Measurements from ENCODE around the gene RBMS3. TPM values are rescaled to one million over a fixed set of nuclear protein-coding genes. Genes with fewer than 3 reads are reported as not detected.

Gene RBMS3
- total RNA-seq, 1 experiment from 2014 or later: 74.2 TPM

DNA sequence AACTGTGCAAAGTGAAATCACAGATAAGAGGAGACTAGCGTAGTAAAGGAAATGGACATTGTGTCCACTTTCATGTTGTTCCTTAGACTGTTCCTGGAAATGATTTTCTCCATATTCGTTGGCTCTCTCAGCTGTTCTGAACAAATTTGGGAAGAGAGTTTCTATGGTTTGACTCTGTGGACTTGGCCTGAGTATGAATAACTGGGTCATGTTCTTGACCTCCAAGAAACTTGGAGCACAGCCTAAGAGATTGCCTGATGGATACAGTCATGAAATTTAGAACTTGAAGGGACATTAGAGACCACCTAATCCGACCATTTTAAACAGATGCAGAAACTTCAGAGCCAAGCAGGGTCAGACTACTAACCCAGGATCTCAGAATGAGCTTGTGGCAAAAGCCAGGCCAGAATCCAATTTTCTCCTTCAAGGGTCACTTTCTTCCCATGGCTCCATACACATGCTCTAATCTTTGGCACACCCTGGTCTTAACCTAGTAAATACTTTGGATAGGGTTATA is 430.4 kb downstream of the RBMS3 start:
- no peaks in the 10 kb centered on the region for H3K4me1 Mint-ChIP-seq (ENCODE audit: insufficient read depth, unreplicated experiment)
- CTCF ChIA-PET: interaction anchor here (0.9 to 1.4 kb wide), 3 partner anchors 11 to 1047 kb away, joined by 3 to 4 read pairs (median 3); no protein-coding TSS in a partner anchor
- POLR2A ChIA-PET: interaction anchor here (0.9 kb wide), 1 partner anchor 14 kb away, joined by 3 read pairs; no protein-coding TSS in a partner anchor
- BruUV-seq (replicated peaks): no TSS peak
- H3K27me3 Mint-ChIP-seq (ENCODE audit: insufficient read depth, unreplicated experiment): no peaks in the 10 kb centered on the region
- no peak for DNase-seq (ENCODE audit: unreplicated experiment)
- H3K27ac Mint-ChIP-seq (ENCODE audit: low read depth, unreplicated experiment): no peak overlapping the region
- intact Hi-C loops (cut with micrococcal nuclease): no loop called here
- no peak overlapping the region for H3K4me3 Mint-ChIP-seq (ENCODE audit: unreplicated experiment)
- H3K9me3 Mint-ChIP-seq (ENCODE audit: unreplicated experiment): no peaks in the 10 kb centered on the region
- TF ChIP-seq, protein P1, sequence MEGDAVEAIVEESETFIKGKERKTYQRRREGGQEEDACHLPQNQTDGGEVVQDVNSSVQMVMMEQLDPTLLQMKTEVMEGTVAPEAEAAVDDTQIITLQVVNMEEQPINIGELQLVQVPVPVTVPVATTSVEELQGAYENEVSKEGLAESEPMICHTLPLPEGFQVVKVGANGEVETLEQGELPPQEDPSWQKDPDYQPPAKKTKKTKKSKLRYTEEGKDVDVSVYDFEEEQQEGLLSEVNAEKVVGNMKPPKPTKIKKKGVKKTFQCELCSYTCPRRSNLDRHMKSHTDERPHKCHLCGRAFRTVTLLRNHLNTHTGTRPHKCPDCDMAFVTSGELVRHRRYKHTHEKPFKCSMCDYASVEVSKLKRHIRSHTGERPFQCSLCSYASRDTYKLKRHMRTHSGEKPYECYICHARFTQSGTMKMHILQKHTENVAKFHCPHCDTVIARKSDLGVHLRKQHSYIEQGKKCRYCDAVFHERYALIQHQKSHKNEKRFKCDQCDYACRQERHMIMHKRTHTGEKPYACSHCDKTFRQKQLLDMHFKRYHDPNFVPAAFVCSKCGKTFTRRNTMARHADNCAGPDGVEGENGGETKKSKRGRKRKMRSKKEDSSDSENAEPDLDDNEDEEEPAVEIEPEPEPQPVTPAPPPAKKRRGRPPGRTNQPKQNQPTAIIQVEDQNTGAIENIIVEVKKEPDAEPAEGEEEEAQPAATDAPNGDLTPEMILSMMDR (IDR thresholded peaks at IDR 0.05; ENCODE audit: unreplicated experiment): no peak
- no peaks in the 10 kb centered on the region for H3K36me3 Mint-ChIP-seq (ENCODE audit: insufficient read depth, unreplicated experiment)

DNA sequence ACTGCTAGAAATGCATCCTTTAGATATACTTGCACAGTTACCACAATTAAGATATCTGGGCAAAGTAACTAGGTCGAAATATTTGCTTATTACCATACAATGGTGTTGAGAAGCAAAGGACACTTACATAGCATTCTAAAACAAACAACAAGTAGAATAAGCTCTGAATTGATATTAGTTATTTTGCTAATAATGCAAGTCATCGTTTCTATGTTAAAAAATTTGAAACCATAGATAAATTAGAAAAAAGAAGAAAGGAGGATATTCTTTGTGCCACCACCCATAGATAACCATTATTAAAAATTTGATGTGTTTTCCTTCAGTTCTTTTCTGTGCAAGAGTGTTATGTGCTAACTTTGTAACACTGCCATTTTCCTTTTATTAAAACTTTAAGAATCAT is 435.3 kb downstream of the RBMS3 start:
- H3K4me1 Mint-ChIP-seq (ENCODE audit: insufficient read depth, unreplicated experiment): peaks cover 20% of the 10 kb centered on the region
- no peaks in the 10 kb centered on the region for H3K9me3 Mint-ChIP-seq (ENCODE audit: unreplicated experiment)
- no peak overlapping the region for H3K27ac Mint-ChIP-seq (ENCODE audit: low read depth, unreplicated experiment)
- TF ChIP-seq, protein P1 (IDR thresholded peaks at IDR 0.05; ENCODE audit: unreplicated experiment): no peak
- H3K27me3 Mint-ChIP-seq (ENCODE audit: insufficient read depth, unreplicated experiment): no peaks in the 10 kb centered on the region
- CTCF ChIA-PET: interaction anchor here (0.6 to 0.9 kb wide), 3 partner anchors 20 to 1048 kb away, joined by 3 to 8 read pairs (median 4); no protein-coding TSS in a partner anchor
- no peaks in the 10 kb centered on the region for H3K36me3 Mint-ChIP-seq (ENCODE audit: insufficient read depth, unreplicated experiment)
- no peak for DNase-seq (ENCODE audit: unreplicated experiment)
- intact Hi-C loops (cut with micrococcal nuclease): no loop called here
- POLR2A ChIA-PET: no interaction called here
- BruUV-seq (replicated peaks): no TSS peak
- H3K4me3 Mint-ChIP-seq (ENCODE audit: unreplicated experiment): no peak overlapping the region

DNA sequence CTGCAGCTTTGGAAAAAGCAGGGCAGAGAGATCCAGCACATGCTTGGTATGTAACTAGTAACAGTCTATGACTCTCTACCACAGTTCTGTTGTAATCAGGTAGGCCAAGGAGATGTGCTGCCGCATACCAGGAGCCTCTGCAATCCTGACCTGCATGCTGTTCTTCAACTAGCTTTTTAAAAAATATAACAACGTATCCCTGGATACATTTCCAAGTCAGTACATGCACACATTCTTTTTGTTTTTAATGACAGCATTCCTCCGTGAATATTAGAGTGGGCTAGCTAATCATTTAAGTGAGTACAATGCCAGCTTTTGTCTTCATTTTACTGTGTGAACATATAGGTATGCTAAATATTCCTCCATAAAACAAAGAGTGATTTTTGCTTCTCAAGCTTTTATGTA is 437.8 kb downstream of the RBMS3 start:
- Mint-ChIP-seq H3K27me3 (ENCODE audit: insufficient read depth, unreplicated experiment) (no peaks in the 10 kb centered on the region), H3K4me3 (ENCODE audit: unreplicated experiment) (no peak overlapping the region), H3K9me3 (ENCODE audit: unreplicated experiment) (no peaks in the 10 kb centered on the region), H3K36me3 (ENCODE audit: insufficient read depth, unreplicated experiment) (no peaks in the 10 kb centered on the region), H3K4me1 (ENCODE audit: insufficient read depth, unreplicated experiment) (peaks cover 20% of the 10 kb centered on the region), H3K27ac (ENCODE audit: low read depth, unreplicated experiment) (peak overlapping the region; percentile 49)
- DNase-seq (ENCODE audit: unreplicated experiment): peak; percentile 6
- intact Hi-C loops (cut with micrococcal nuclease): no loop called here
- ChIA-PET CTCF (interaction anchor here (0.7 kb wide), 1 partner anchor 157 kb away, joined by 3 read pairs; no protein-coding TSS in a partner anchor), POLR2A (interaction anchor here (0.6 to 2.4 kb wide), 10 partner anchors 9 to 46 kb away, joined by 3 to 11 read pairs (median 3); no protein-coding TSS in a partner anchor)
- no TSS peak for BruUV-seq (replicated peaks)
- TF ChIP-seq, protein P1 (IDR thresholded peaks at IDR 0.05; ENCODE audit: unreplicated experiment): no peak

DNA sequence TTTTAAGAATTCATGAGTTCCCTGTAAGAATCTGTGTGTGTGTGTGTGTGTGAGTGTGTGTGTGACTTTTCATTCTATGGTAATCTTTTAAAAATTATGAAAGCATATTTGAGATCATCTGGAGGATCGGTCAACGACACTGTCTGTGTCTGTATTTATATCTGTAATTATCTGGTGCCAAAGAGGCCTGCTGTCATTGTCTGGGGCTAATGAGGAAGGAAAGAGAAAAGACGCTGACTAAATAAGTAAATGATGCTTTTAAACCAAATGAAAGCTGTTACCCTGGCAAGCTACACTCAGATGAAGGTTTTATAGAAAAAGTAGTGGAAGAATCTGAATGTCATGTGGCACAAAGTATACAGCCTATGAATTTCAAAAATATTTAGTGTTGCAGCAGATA is 439.8 kb downstream of the RBMS3 start:
- POLR2A ChIA-PET: interaction anchor here (0.7 to 1.0 kb wide), 2 partner anchors 24 to 980 kb away, joined by 3 to 4 read pairs; no protein-coding TSS in a partner anchor
- Mint-ChIP-seq H3K4me1 (ENCODE audit: insufficient read depth, unreplicated experiment) (peaks cover 20% of the 10 kb centered on the region), H3K27ac (ENCODE audit: low read depth, unreplicated experiment) (peak overlapping the region; percentile 70), H3K4me3 (ENCODE audit: unreplicated experiment) (no peak overlapping the region), H3K9me3 (ENCODE audit: unreplicated experiment) (no peaks in the 10 kb centered on the region), H3K27me3 (ENCODE audit: insufficient read depth, unreplicated experiment) (no peaks in the 10 kb centered on the region), H3K36me3 (ENCODE audit: insufficient read depth, unreplicated experiment) (no peaks in the 10 kb centered on the region)
- DNase-seq (ENCODE audit: unreplicated experiment): no peak
- TF ChIP-seq, protein P1 (IDR thresholded peaks at IDR 0.05; ENCODE audit: unreplicated experiment): no peak
- no TSS peak for BruUV-seq (replicated peaks)
- CTCF ChIA-PET: interaction anchor here (0.9 kb wide), 1 partner anchor 1621 kb away, joined by 4 read pairs; no protein-coding TSS in a partner anchor
- intact Hi-C loops (cut with micrococcal nuclease): no loop called here

Measured in MCF 10A (cell line).